ENCODE data around the gene KRR1. TPM values are rescaled to one million over a fixed set of nuclear protein-coding genes. Genes with fewer than 3 reads are reported as not detected.

KRR1 gene
- polyA plus RNA-seq, 3 donors, result 8.0 to 14.4 (median 9.0) TPM

- H3K4me2 ChIP-seq (replicated peaks; ENCODE audit: extremely low read depth, low read length, poor library complexity, severe bottlenecking), result no peak overlapping the region
Measured at GRCh38 chr12:75528692-75529091, 17.3 kb upstream of the KRR1 start.

DNA sequence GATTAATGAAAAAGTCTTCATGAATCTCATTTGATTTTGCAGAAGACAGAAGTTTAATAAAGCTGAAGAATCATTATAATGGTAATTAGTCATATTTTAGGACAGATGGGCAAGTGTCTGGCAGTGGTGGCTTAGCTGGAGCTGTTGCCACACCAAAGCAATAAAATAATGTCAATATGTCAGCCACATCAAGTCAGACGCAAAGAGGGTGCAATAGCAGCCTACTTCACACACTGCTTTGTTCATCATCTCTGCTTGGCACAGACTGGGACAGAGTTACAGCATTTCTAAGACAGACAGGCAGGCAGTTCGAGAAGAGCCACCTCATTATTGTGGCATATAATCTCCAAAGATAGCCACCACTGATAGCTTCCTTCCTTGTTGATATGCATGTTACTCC is 16.9 kb upstream of the KRR1 start:
- Histone ChIP-seq H3K9me3 (replicated peaks in 1 of 2; ENCODE audit: control insufficient read depth in 1 of 2, insufficient read depth in 1 of 2, low read length in 2 of 2) (no peaks in the 10 kb centered on the region), H3K79me2 (ENCODE audit: insufficient read depth, low read length) (no peaks in the 10 kb centered on the region), H3K4me1 (ENCODE audit: control insufficient read depth in 1 of 2, insufficient read depth in 2 of 2, low read length in 2 of 2) (no peaks in the 10 kb centered on the region), H4K20me1 (ENCODE audit: insufficient read depth, low read length) (no peaks in the 10 kb centered on the region), H3K27me3 (ENCODE audit: control insufficient read depth in 2 of 2, insufficient read depth in 2 of 2, low read length in 2 of 2) (no peaks in the 10 kb centered on the region), H2AFZ (ENCODE audit: insufficient read depth, low read depth, low read length, poor library complexity, severe bottlenecking) (no peak overlapping the region), H3K36me3 (replicated peaks in 1 of 2; ENCODE audit: control insufficient read depth in 1 of 2, insufficient read depth in 2 of 2, low read length in 2 of 2) (no peaks in the 10 kb centered on the region), H3K27ac (ENCODE audit: low read depth in 1 of 2, low read length in 2 of 2) (no peak overlapping the region), H3K4me2 (replicated peaks; ENCODE audit: extremely low read depth, low read length, poor library complexity, severe bottlenecking) (no peak overlapping the region), H3K4me3 (replicated peaks in 1 of 3; ENCODE audit: low read depth in 2 of 3, low read length in 3 of 3) (no peak overlapping the region), H3K9ac (ENCODE audit: insufficient read depth, low read length, poor library complexity, severe bottlenecking) (no peak overlapping the region)
- Mint-ChIP-seq H3K27me3 (ENCODE audit: low read depth in 3 of 3) (peaks cover 2 to 7% (median 4%) of the 10 kb centered on the region in 3 donors), H3K27ac (no peak overlapping the region), H3K9me3 (no peaks in the 10 kb centered on the region), H3K4me1 (peaks cover 4% of the 10 kb centered on the region), H3K4me3 (no peak overlapping the region), H3K36me3 (no peaks in the 10 kb centered on the region)
- TF ChIP-seq CTCF (IDR thresholded peaks at IDR 0.05), result no peak
- intact Hi-C loops (cut with micrococcal nuclease), result loop anchor here (5.0 kb wide), 1 partner anchor 509 kb away; no protein-coding TSS in a partner anchor
- no peak for DNase-seq
- WGBS (ENCODE audit: insufficient coverage), result 35% methylated on average over 2 of the region's 2 CpGs

More at GRCh38 chr12:75528692-75529091, 17.3 kb upstream of the KRR1 start:
- Mint-ChIP-seq H3K27me3 (ENCODE audit: low read depth in 3 of 3) (peaks cover 0 to 6% (median 2%) of the 10 kb centered on the region in 3 donors), H3K36me3 (no peaks in the 10 kb centered on the region), H3K4me1 (peaks cover 4% of the 10 kb centered on the region), H3K4me3 (no peak overlapping the region), H3K27ac (no peak overlapping the region), H3K9me3 (no peaks in the 10 kb centered on the region)
- no peak overlapping the region for H3K4me3 ChIP-seq (replicated peaks in 1 of 3; ENCODE audit: low read depth in 2 of 3, low read length in 3 of 3)
- no CpG with 5 or more reads among the region's 2 CpGs for WGBS (ENCODE audit: insufficient coverage)
- H2AFZ ChIP-seq (ENCODE audit: insufficient read depth, low read depth, low read length, poor library complexity, severe bottlenecking), result no peak overlapping the region
- no peaks in the 10 kb centered on the region for H3K9me3 ChIP-seq (replicated peaks in 1 of 2; ENCODE audit: control insufficient read depth in 1 of 2, insufficient read depth in 1 of 2, low read length in 2 of 2)
- H3K36me3 ChIP-seq (replicated peaks in 1 of 2; ENCODE audit: control insufficient read depth in 1 of 2, insufficient read depth in 2 of 2, low read length in 2 of 2), result no peaks in the 10 kb centered on the region
- H3K27ac ChIP-seq (ENCODE audit: low read depth in 1 of 2, low read length in 2 of 2), result no peak overlapping the region
- H3K9ac ChIP-seq (ENCODE audit: insufficient read depth, low read length, poor library complexity, severe bottlenecking), result no peak overlapping the region
- no peaks in the 10 kb centered on the region for H3K27me3 ChIP-seq (ENCODE audit: control insufficient read depth in 2 of 2, insufficient read depth in 2 of 2, low read length in 2 of 2)
- no peak for DNase-seq
- no peaks in the 10 kb centered on the region for H4K20me1 ChIP-seq (ENCODE audit: insufficient read depth, low read length)
- TF ChIP-seq CTCF (IDR thresholded peaks at IDR 0.05), result no peak
- H3K4me1 ChIP-seq (ENCODE audit: control insufficient read depth in 1 of 2, insufficient read depth in 2 of 2, low read length in 2 of 2), result no peaks in the 10 kb centered on the region
- no peaks in the 10 kb centered on the region for H3K79me2 ChIP-seq (ENCODE audit: insufficient read depth, low read length)
- intact Hi-C loops (cut with micrococcal nuclease), result loop anchor here (5.0 kb wide), 1 partner anchor 509 kb away; no protein-coding TSS in a partner anchor

All from CD14-positive monocyte (primary cell).